Ishikawa (cell line): Measurements from ENCODE around the gene GPR25.

ENCODE experiments used
- EP300 ChIP-seq: IDR thresholded peaks from 2 replicates; pipeline ENCODE4 v1.6.1; 2012; ENCODE audit warnings: borderline replicate concordance
- YY1 ChIP-seq: IDR thresholded peaks from 2 replicates; pipeline ENCODE4 v1.6.1; 2012; ENCODE audit warnings: low read depth

DNA sequence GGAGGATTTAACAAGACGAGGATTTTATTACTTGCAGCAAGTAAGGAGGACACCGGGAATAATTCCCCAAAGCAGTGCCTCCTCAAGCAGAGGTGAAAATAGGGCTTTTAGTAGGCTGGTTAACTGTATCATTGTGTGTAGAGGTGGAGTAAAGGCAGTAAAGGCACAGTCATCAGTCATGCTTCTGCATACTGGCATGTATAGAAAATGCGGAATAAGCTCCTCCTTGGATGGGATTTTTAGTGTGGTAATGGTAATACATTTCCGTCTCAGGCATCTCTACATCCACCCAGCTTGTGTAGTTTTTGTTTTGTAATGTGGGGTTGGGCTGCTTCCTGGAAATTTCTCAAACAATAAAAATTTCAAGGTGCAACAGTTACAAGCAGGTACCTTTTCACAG, 27.4 kb upstream of the GPR25 start:
- no peak for TF ChIP-seq YY1
- no peak for TF ChIP-seq EP300
